Stomach smooth muscle (tissue), 2 donors: ENCODE data around the gene RIC3.

Source experiments
- H3K27ac ChIP-seq: one replicate; pipeline ENCODE4 v1.7.0; 2013; ENCODE audit warnings: mild to moderate bottlenecking, low read length, inconsistent platforms
- H3K27me3 ChIP-seq, 2 donors: one replicate each; pipeline ENCODE4 v1.7.0; 2013; ENCODE audit warnings: low read length in 2 of 2; ENCODE audit not compliant: insufficient read depth in 2 of 2, control insufficient read depth in 1 of 2
- H3K36me3 ChIP-seq, 2 donors: one replicate each; pipeline ENCODE4 v1.7.0; 2013; ENCODE audit warnings: low read length in 2 of 2; ENCODE audit not compliant: control insufficient read depth in 2 of 2, insufficient read depth in 2 of 2
- H3K4me1 ChIP-seq: one replicate; pipeline ENCODE4 v1.7.0; 2013; ENCODE audit warnings: low read length; ENCODE audit not compliant: control insufficient read depth, insufficient read depth
- H3K4me3 ChIP-seq, 2 donors: one replicate each; pipeline ENCODE4 v1.7.0; 2013; ENCODE audit warnings: low read length in 2 of 2
- H3K9ac ChIP-seq, 2 donors: one replicate each; pipeline ENCODE4 v1.7.0; 2013; ENCODE audit warnings: low read length in 2 of 2, mild to moderate bottlenecking in 1 of 2
- H3K9me3 ChIP-seq, 2 donors: one replicate each; pipeline ENCODE4 v1.7.0; 2013; ENCODE audit warnings: low read length in 2 of 2; ENCODE audit not compliant: control insufficient read depth in 2 of 2
- donor health status: healthy.
- donor health status: Pancreatic carcinoma.

Gene RIC3

GRCh38 chr11:8168485-8169257 is at the start of gene RIC3:
RIC3 (minus strand) TSS chr11:8169025; CDS start chr11:8168989, 36 bp downstream.
- H3K4me3 ChIP-seq, result peak within 1 kb of the TSS; percentile 93 to 95
- H3K9ac ChIP-seq, result peak within 1 kb of the TSS; percentile 74 to 80
- H3K9me3 ChIP-seq, result no peaks in the 10 kb centered on the region
- no peaks in the 10 kb centered on the region for H3K36me3 ChIP-seq
- no peaks in the 10 kb centered on the region for H3K27me3 ChIP-seq
- H3K27ac ChIP-seq, result peak within 1 kb of the TSS; percentile 64
- H3K4me1 ChIP-seq, result peaks cover 6% of the 10 kb centered on the region

GRCh38 chr11:8218409-8218808 is 49.6 kb upstream of the RIC3 start:
- H3K9ac ChIP-seq, result no peak overlapping the region
- H3K4me1 ChIP-seq, result no peaks in the 10 kb centered on the region
- no peaks in the 10 kb centered on the region for H3K27me3 ChIP-seq
- H3K4me3 ChIP-seq, result no peak overlapping the region
- H3K36me3 ChIP-seq, result no peaks in the 10 kb centered on the region
- H3K9me3 ChIP-seq, result no peaks in the 10 kb centered on the region
- H3K27ac ChIP-seq, result no peak overlapping the region

DNA sequence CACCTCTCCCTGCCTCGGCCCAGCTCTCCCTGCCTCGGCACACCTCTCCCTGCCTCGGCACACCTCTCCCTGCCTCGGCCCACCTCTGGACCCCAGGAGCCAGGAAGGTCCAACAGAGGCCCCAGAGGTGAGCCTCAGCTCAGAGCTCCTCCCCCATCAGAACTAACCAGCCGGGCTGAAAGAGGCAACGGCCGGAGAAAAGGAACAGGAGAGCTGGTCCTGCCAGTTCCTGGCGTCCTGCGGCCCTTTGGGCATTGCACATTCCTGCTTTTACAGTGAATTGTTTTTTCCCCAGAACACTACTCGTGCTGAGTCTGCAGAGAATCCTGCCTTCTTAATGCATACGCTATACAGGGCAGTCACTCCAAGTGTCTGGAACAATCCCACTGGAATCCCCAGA is 49.1 kb upstream of the RIC3 start:
- no peaks in the 10 kb centered on the region for H3K9me3 ChIP-seq
- H3K36me3 ChIP-seq, result no peaks in the 10 kb centered on the region

DNA sequence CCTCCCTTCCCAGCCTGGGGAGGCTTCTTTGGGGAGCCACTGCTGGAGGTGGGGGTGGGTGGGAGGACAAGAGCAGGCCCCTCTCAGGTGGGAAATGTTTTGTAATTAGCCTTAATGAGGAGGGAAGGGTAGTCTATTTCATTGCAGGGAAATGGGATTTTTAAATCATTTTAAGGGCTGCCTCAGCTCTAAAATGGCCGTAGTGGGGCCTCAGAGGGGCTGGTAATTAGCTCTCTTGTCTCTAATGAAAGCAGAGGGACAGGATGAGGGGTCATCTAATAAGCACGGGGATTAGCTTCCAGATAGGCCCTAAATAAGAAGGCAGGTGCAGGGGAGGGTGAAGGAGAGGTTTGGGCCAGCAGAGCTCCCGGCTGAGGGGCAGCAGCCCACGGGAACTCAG is 48.3 kb upstream of the RIC3 start:
- H3K4me1 ChIP-seq, result no peaks in the 10 kb centered on the region
- H3K9me3 ChIP-seq, result no peaks in the 10 kb centered on the region
- no peak overlapping the region for H3K27ac ChIP-seq
- H3K27me3 ChIP-seq, result no peaks in the 10 kb centered on the region
- H3K4me3 ChIP-seq, result no peak overlapping the region
- no peak overlapping the region for H3K9ac ChIP-seq
- H3K36me3 ChIP-seq, result no peaks in the 10 kb centered on the region

More for the DNA sequence above, 49.1 kb upstream of the RIC3 start:
- H3K27me3 ChIP-seq, result no peaks in the 10 kb centered on the region
- no peak overlapping the region for H3K9ac ChIP-seq
- no peak overlapping the region for H3K4me3 ChIP-seq
- no peak overlapping the region for H3K27ac ChIP-seq
- no peaks in the 10 kb centered on the region for H3K4me1 ChIP-seq

DNA sequence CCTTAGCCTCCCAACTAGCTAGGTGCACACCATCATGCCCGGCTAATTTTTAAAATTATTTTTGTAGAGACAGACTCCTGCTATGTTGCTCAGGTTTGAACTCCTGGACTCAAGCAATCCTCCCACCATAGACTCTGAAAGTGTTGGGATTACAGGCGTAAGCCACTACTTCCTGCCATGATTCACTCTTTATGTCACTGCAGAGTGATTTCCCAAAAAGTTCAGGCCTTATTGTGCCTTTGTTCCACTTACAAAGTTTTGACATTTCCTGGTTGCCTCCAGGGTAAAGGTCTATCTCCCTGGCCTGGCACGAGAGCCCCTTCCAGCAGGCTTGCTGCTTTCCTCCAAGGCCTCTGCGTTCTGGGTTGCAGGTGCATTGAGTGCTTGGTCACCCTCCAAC is 44.6 kb upstream of the RIC3 start:
- no peaks in the 10 kb centered on the region for H3K9me3 ChIP-seq
- H3K27me3 ChIP-seq, result peaks cover 4 to 5% of the 10 kb centered on the region in 2 donors
- no peak overlapping the region for H3K9ac ChIP-seq
- no peak overlapping the region for H3K4me3 ChIP-seq
- H3K4me1 ChIP-seq, result no peaks in the 10 kb centered on the region
- H3K27ac ChIP-seq, result no peak overlapping the region
- no peaks in the 10 kb centered on the region for H3K36me3 ChIP-seq

GRCh38 chr11:8209208-8209807 is 40.5 kb upstream of the RIC3 start:
- H3K27ac ChIP-seq, result no peak overlapping the region
- H3K9me3 ChIP-seq, result no peaks in the 10 kb centered on the region
- no peaks in the 10 kb centered on the region for H3K4me1 ChIP-seq
- peaks cover 5 to 11% of the 10 kb centered on the region in 2 donors for H3K27me3 ChIP-seq
- H3K4me3 ChIP-seq, result no peak overlapping the region
- H3K9ac ChIP-seq, result no peak overlapping the region
- H3K36me3 ChIP-seq, result no peaks in the 10 kb centered on the region

DNA sequence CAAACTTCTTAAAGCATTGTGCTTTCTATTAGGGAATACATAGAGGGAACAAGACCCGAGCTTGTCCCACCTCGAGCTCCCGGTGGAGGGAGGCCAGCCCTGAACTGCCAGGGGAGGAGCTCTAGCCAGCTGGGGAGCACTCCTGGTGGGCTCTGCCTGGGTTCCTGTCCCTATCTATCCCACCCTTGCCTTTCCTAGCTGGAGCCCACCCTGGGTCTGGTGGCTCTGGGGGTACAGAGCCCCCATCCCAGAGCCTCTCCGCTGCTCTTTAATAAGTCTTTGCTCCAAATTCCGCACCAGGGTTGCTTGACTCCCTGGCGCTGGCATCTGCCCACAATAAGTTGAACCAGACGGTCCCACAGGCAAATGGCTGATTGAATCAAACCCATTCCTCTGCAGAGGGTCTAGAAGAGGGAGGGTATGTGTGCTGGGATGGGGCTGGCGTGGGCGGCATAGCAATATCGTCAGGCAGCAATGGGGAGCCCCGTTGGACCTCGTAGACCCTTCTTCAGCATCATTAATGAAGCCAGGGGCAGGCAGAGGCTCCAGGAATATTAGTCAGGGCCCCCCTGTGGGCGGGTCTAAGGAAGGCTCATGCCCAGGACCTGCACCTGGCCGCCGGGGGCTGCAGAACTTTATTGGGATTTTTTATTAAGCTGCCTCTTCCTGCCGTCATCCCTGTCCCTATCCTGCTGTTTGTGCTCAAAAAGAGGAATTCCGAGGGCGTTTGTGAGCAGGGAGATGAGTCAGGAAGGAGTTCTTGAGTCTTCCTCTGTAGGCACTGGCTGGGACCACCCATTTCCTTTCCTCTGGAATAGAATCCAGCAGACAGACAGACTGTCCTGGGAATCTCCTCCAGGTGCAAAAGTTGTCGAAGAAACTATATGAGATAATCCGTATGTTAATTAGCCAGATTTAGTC is 38.5 kb upstream of the RIC3 start:
- Histone ChIP-seq H3K27me3 (peaks cover 5 to 11% of the 10 kb centered on the region in 2 donors), H3K9me3 (no peaks in the 10 kb centered on the region), H3K9ac (no peak overlapping the region), H3K4me3 (no peak overlapping the region), H3K27ac (no peak overlapping the region), H3K4me1 (no peaks in the 10 kb centered on the region), H3K36me3 (no peaks in the 10 kb centered on the region)

DNA sequence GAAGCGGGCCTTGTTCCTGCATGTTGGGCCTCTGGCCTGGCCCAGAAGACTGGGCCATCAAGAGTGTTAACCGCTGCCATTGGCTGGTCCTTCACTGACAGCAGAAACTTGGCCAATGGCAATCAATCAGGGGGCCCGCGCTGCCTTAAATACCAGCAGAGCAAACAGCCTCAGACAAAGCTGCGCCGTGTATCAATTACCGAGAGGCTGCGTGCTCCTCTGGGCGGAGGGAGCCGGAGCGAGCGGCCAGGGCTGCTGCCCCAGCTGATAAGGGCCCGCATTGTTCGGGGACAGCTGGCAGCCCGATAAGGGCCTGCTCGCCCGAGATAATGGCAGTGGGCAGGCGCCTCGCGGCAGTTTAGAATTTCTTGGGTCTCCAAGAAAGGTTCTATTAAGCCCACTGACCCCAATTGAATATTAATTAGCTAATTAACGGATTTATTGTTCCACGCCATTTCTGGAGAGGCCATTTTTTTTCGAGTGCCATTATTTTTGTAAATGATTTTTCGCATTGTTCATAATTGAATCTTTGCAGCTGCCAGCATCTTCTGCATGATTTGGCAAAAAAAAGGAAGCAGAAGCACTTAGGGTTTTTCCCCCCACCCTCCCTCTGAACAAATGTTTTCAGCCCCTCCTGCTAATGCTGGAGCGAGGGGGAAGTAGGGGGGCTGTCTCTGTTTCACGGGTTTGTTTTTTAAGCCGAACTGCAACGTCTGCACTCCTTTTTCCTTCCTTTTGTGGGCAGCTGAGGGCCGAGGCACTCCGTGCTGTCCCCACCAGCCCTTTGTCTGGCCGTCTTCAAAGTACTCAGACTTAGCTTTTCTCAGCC is 37.6 kb upstream of the RIC3 start:
- H3K9ac ChIP-seq, result no peak overlapping the region
- H3K4me1 ChIP-seq, result no peaks in the 10 kb centered on the region
- no peaks in the 10 kb centered on the region for H3K9me3 ChIP-seq
- H3K27me3 ChIP-seq, result peaks cover 5 to 11% of the 10 kb centered on the region in 2 donors
- H3K4me3 ChIP-seq, result no peak overlapping the region
- no peaks in the 10 kb centered on the region for H3K36me3 ChIP-seq
- no peak overlapping the region for H3K27ac ChIP-seq

DNA sequence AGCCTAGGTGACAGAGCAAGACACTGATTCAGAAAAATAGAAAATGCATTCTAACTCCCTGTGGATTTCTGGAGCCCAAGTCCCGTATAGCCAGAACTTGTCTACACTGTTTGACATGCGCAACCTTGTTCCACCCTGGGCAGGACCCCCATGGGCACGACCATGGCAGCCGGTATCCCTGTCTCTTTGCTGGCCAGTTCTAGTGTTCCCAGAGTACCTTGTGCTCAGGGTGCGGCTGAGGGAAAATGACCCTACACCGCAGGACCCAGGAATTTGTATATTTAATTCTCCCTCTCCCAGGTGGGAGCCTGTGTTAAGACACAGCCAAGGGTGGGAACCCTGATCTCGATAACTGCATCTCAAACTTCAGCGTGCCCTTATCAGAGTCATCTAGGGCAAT is 36.7 kb upstream of the RIC3 start:
- Histone ChIP-seq H3K9me3 (no peaks in the 10 kb centered on the region), H3K27ac (no peak overlapping the region), H3K36me3 (no peaks in the 10 kb centered on the region), H3K4me1 (no peaks in the 10 kb centered on the region), H3K4me3 (no peak overlapping the region), H3K9ac (no peak overlapping the region), H3K27me3 (peaks cover 5 to 11% of the 10 kb centered on the region in 2 donors)

DNA sequence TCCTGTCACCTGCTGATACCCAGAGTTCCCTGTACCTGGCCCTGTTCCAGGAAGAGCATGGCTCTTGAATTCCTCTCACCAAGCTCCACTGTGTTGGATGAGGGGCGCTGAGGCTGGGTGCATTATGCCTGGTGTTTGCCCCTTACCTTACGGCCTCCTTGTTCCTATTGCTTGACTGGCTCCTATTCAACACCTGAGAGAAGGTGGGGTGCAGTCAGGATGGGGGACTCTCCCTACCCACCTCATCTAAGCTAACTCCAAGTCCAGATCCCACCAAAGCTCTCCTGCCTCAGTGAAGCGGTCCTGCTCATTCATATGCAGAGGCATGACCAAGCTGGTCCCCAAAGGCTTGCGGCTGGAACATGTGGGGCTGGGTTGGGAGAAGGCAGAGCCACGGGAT is 35.8 kb upstream of the RIC3 start:
- Histone ChIP-seq H3K9me3 (no peaks in the 10 kb centered on the region), H3K4me1 (no peaks in the 10 kb centered on the region), H3K27ac (no peak overlapping the region), H3K9ac (no peak overlapping the region), H3K27me3 (peaks cover 5 to 10% of the 10 kb centered on the region in 2 donors), H3K4me3 (no peak overlapping the region), H3K36me3 (no peaks in the 10 kb centered on the region)
